Neutrophil (primary cell): Measurements from ENCODE around the gene GPHB5.

Experiments used
- H3K27ac ChIP-seq: fragments of 200-600 bp; sonication (generic); 2 replicates; pipeline ENCODE4 v1.5.1; 2016; ENCODE audit warnings: mild to moderate bottlenecking, moderate library complexity
- H3K27me3 ChIP-seq: fragments of 200-600 bp; sonication (generic); 2 replicates; pipeline ENCODE4 v1.6.0; 2016; ENCODE audit warnings: mild to moderate bottlenecking
- H3K36me3 ChIP-seq: fragments of 200-600 bp; sonication (generic); 2 replicates; pipeline ENCODE4 v1.5.1; 2017
- H3K4me1 ChIP-seq, 2 experiments: fragments of 200-600 bp in 1 of 2; sonication (generic) in 1 of 2; 1 replicate in 1 of 2; 2 replicates in 1 of 2; pipeline versions ENCODE4 v1.5.1 to v1.6.1; 2013 to 2016; ENCODE audit warnings: low read depth in 1 of 2, low read length in 1 of 2, mild to moderate bottlenecking in 1 of 2, moderate library complexity in 1 of 2; ENCODE audit not compliant: control insufficient read depth in 1 of 2, insufficient read depth in 1 of 2
- H3K4me3 ChIP-seq, 2 experiments: fragments of 200-600 bp in 1 of 2; sonication (generic) in 1 of 2; 1 replicate in 1 of 2; 2 replicates in 1 of 2; pipeline ENCODE4 v1.5.1; 2013 to 2016; ENCODE audit warnings: low read depth in 1 of 2, low read length in 1 of 2, mild to moderate bottlenecking in 1 of 2, moderate library complexity in 1 of 2
- H3K9me3 ChIP-seq: fragments of 200-600 bp; sonication (generic); 2 replicates; pipeline ENCODE4 v1.5.1; 2016
- TF ChIP-seq, protein P1 (sequence below): fragments of 200-600 bp; sonication (generic); IDR thresholded peaks from 2 replicates; pipeline ENCODE4 v1.5.1; 2016; ENCODE audit warnings: antibody characterized with exemption

GPHB5 gene

DNA sequence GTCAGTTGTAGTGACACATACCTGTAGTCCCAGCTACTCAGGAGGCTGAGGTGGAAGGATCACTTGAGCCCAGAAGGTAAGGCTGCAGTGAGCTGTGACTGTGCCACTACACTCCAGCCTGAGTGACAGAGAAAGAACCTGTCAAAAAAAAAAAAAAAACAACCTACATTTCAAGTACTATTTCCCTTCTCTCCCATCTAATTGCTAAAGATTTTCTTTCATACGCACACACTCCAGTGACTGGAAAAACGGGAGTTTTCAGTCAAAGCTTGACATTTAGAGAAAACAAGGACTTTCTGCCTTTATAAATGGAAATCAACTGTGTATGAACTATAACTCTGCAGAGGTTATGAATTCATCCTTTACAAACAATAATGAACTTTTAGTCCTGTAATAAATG lies 25.9 kb downstream of the GPHB5 start:
- H3K36me3 ChIP-seq, result no peaks in the 10 kb centered on the region
- H3K27ac ChIP-seq, result no peak overlapping the region
- H3K4me3 ChIP-seq, result no peak overlapping the region
- TF ChIP-seq, protein P1, sequence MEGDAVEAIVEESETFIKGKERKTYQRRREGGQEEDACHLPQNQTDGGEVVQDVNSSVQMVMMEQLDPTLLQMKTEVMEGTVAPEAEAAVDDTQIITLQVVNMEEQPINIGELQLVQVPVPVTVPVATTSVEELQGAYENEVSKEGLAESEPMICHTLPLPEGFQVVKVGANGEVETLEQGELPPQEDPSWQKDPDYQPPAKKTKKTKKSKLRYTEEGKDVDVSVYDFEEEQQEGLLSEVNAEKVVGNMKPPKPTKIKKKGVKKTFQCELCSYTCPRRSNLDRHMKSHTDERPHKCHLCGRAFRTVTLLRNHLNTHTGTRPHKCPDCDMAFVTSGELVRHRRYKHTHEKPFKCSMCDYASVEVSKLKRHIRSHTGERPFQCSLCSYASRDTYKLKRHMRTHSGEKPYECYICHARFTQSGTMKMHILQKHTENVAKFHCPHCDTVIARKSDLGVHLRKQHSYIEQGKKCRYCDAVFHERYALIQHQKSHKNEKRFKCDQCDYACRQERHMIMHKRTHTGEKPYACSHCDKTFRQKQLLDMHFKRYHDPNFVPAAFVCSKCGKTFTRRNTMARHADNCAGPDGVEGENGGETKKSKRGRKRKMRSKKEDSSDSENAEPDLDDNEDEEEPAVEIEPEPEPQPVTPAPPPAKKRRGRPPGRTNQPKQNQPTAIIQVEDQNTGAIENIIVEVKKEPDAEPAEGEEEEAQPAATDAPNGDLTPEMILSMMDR, result no peak
- no peaks in the 10 kb centered on the region for H3K27me3 ChIP-seq
- no peaks in the 10 kb centered on the region for H3K4me1 ChIP-seq
- H3K9me3 ChIP-seq, result no peaks in the 10 kb centered on the region

DNA sequence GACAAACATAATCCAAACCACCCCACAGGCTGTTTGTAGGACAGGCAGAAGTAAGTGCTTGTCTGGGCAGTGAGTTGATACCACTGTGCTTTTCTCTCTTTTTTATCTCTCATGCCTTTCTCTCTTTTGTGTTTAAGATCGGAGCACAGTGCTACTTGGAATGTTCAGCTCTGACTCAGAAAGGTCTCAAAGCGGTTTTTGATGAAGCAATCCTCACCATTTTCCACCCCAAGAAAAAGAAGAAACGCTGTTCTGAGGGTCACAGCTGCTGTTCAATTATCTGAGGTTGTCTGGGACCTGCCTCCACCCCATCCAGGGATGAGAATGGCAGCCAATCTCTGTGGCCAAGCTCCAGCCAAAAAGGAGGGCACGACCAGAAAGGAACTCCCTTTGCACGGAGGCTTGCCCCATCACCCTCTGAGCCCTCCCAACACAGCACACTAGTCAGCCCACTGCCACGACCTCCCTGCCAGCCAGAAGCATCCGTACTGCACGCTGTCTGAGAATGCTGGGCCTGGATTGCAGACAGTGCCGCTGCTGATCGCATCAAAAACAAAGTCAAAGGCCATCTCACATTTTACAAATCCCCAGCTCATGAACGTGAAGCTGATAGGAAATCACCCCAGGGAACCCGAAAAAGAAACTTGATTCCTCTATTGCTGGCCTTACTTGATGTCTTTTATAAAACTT lies 27.8 kb downstream of the GPHB5 start:
- H3K4me3 ChIP-seq, result no peak overlapping the region
- H3K27me3 ChIP-seq, result peaks cover 14% of the 10 kb centered on the region
- H3K36me3 ChIP-seq, result no peaks in the 10 kb centered on the region
- no peaks in the 10 kb centered on the region for H3K4me1 ChIP-seq
- no peak overlapping the region for H3K27ac ChIP-seq
- H3K9me3 ChIP-seq, result no peaks in the 10 kb centered on the region
- TF ChIP-seq, protein P1, result no peak

DNA sequence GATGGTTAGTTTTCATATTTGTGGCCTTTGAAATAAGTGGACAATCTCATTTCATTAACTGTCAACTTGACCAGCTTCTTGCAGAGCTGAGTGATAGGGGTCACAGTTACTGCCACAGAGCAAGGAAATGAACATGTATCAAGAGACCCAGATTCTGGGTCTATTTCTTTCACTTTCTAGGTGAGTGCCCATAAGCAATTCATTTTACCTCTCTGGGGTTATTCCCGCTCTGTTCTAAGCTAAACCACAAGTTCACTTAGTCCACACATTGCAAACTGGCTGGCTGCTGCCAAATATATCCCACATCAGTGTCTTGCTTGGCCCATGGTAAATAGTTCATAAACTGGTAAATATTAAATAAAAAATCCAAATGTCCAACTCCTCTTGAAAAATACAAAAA lies 29.9 kb downstream of the GPHB5 start:
- no peaks in the 10 kb centered on the region for H3K9me3 ChIP-seq
- H3K27ac ChIP-seq, result no peak overlapping the region
- H3K4me1 ChIP-seq, result no peaks in the 10 kb centered on the region
- peaks cover 34% of the 10 kb centered on the region for H3K27me3 ChIP-seq
- no peaks in the 10 kb centered on the region for H3K36me3 ChIP-seq
- H3K4me3 ChIP-seq, result no peak overlapping the region
- TF ChIP-seq, protein P1, result no peak

DNA sequence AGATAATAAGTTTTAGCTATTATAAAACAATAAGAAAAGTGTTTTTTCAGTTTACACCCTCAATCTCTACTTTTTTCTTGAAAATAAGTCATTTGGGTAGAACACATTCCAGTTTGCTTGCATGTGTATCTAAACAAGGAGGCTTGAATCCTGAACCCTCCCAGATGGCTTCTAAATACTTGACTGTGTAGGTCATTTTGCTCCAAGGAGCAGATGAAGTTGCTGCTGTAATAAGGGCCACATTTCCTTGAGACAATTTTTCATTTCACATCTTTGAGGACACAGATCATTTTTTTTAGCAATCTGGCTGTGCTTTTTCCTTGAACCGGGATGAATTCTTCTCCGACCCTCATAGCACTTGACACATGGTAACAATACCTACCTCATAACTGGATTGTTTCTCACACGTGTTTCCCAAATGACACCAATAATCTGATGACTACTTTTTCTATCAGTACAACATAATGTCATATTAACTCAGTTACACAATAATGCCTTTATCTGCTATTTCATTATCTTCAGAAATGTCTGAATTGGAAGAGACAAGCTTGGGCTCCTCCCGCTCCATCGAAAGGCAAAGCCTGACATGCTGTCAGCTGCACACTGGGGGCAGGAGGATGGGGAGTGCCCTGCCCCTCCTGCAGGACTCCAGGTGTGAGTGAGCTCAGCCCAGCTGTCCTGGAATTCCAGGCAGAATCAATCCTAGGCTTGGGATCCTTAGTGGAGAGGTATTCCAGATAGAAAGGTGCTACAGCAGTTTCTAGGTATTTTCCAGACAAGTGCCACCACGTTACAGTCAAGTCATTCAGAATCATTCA lies 30.9 kb downstream of the GPHB5 start:
- H3K4me3 ChIP-seq, result no peak overlapping the region
- H3K27ac ChIP-seq, result no peak overlapping the region
- TF ChIP-seq, protein P1, result no peak
- no peaks in the 10 kb centered on the region for H3K4me1 ChIP-seq
- peaks cover 44% of the 10 kb centered on the region for H3K27me3 ChIP-seq
- H3K9me3 ChIP-seq, result no peaks in the 10 kb centered on the region
- H3K36me3 ChIP-seq, result no peaks in the 10 kb centered on the region

DNA sequence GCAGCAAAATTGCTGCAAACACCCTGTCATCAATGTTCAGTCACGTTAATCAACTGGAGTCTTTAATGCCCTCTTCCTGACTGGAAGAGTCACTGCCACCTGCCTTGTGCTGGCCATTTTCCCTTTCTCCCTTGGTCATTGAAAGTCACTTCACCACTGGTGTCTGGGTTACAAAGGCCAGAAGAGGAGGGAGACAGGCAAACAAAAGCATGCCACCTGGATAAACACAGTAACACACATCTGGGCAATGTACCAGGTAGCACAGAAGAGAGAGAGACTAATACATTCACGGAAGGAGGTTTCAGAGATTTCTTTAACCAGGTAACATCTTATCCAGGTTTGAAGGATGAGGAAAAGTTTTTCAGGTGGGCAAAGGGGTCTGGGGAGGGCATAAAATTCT lies 32.7 kb downstream of the GPHB5 start:
- Histone ChIP-seq H3K36me3 (no peaks in the 10 kb centered on the region), H3K4me3 (no peak overlapping the region), H3K27me3 (peaks cover 58% of the 10 kb centered on the region), H3K9me3 (no peaks in the 10 kb centered on the region), H3K27ac (no peak overlapping the region), H3K4me1 (no peaks in the 10 kb centered on the region)
- TF ChIP-seq, protein P1, result no peak
